SK-MEL-5 (cell line): ENCODE measurements around the gene COQ8B. TPM values are rescaled to one million over a fixed set of nuclear protein-coding genes. Genes with fewer than 3 reads are reported as not detected.

ENCODE experiments used
- DNase-seq: peaks from one replicate; pipeline ENCODE4 v3.0.0-alpha.2; 2016; ENCODE audit warnings: low read depth, low spot score
- in situ Hi-C: cut with HindIII; loops from 2 replicates; pipeline ENCODE4 v1.10.0; 2016; ENCODE audit warnings: low sequenced_read_pairs, high pct_unique_total_duplicates, low pct_unique_long_range_greater_than_20kb
- total RNA-seq: library from RNA; depleted of rRNA; stranded (reverse); fragments of >200 nt; shearing (Covaris generic); gene quantifications from 2 replicates; pipeline ENCODE4 v1.2.3, GENCODE V29; 2014

Gene COQ8B
- total RNA-seq, 1 experiment from 2014 or later, result 16.1 TPM

DNA sequence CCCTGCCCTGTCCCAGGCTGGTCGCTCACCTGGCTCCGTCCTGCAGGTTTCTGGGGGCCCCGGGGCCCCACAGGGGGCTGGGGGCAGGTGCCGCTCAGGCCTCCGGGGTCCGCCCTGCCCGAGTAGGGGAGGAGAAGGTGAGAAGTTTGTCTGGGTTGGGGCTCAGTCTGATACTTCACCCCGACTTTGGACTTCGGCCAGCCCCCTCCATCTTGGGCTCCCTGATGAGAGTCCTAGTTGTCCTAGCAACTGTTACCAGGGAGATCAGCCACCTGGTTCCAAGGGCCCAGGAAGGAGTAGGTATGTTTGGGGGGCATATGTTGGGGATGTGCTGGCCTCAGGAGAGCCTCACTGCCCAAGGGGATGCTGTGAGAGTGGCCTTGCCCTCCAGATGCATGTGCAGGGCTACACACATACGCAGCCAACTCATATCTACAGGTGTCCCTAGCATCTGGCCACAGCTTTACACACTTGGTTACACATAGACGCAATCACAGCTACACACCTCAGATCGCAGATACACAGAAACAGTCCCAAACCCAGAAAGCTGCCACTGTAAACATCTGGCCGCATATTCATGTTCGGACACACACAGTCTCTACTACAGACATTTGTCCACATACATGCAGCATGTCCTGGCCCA lies 29.7 kb downstream of the COQ8B start:
- in situ Hi-C loops, result no loop called here
- DNase-seq, result no peak

DNA sequence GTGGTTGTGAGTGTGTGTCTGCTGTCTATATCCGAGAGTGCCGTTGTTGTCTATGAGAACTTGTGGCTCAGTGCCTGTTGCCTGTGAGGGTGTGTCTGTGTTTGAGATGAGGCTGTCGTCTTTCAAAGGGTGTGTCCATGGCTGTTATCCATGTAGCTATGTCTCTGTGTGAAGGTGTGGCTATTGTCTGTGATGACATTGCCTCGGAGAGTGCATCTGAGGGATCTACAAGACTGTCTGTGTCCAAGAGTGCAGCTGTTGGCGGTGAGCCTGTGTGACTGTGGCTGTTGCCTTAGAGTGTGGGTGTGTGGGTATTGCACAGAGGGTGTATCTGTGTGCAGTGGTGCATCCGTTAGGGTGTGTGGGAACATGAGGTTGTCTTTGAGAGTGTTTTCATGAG lies 31.1 kb downstream of the COQ8B start:
- in situ Hi-C loops, result no loop called here
- no peak for DNase-seq

- in situ Hi-C loops, result no loop called here
- DNase-seq, result no peak
Observed at GRCh38 chr19:40685016-40685526, 31.6 kb downstream of the COQ8B start.

GRCh38 chr19:40684280-40684679 lies 32.4 kb downstream of the COQ8B start:
- in situ Hi-C loops, result no loop called here
- DNase-seq, result no peak

DNA sequence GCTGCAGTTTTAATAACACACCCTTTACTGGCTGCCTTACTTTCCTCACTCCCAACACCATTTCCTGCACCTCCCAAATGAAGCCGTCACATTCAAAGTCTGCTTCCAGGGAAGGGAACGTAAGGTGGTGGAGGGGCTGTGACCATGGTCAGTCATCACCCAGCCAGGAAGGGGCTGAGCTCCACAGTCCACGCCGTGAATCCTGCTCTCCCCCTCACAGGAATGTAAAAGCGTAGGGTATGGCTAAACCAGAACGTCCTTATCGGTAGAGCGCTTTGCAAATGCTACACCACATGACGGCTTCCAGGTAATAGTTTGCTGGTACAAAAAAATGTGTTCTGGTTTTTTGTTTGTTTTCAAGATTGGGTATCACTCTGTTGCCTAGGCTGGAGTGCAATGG lies 33.2 kb downstream of the COQ8B start:
- in situ Hi-C loops, result no loop called here
- DNase-seq, result no peak

DNA sequence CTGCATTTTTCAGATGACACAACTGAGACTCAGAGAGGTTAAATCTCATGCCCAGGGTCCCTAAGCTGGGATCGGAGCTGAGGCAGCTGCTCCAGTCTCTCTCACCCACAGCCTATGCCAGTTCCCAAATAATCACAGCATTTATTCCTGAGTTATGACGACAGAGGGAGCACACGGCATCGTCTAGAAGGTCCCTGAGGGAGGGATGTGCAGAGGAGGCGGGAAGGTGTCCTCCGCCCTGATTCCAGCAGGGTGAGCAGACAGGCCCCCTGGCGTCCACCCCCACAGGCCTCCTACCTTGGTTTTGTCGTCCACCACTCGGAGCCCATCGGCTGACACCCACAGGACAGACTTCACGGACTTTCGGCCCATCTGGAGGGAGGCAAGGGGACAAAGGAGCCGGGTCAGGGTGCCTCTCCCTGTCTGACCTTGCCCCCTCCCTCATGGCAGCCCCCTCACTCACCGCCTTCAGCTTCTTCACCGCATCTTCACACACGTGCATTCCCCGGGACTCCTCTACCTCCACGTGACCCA lies 34.2 kb downstream of the COQ8B start:
- in situ Hi-C loops, result no loop called here
- DNase-seq, result peak; percentile 53

DNA sequence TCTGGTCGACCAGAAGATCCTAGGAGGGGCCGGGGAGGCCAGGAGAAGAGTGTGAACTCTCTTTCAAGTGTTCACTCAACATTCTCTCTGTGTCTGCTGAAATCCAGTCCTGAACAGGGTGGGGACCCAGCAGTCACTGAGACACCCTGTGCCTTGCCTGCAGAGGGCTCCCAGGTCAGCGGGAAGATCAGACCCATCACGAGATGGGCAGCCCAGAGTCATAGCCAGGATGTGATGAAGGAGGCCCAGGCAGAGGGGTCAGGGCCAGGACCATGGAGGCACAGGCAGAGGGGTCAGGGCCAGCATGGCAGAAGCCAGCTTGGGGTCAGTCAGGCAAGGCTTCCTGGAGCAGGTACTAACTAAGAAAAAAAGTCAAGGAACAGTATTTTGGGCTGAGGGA lies 35.6 kb downstream of the COQ8B start:
- in situ Hi-C loops, result no loop called here
- no peak for DNase-seq

GRCh38 chr19:40677156-40677555 lies 39.5 kb downstream of the COQ8B start:
- in situ Hi-C loops, result no loop called here
- DNase-seq, result no peak

- DNase-seq, result no peak
- in situ Hi-C loops, result no loop called here
Observed at GRCh38 chr19:40674291-40674690, 42.4 kb downstream of the COQ8B start.

GRCh38 chr19:40673397-40673796 lies 43.3 kb downstream of the COQ8B start:
- in situ Hi-C loops, result no loop called here
- no peak for DNase-seq

DNA sequence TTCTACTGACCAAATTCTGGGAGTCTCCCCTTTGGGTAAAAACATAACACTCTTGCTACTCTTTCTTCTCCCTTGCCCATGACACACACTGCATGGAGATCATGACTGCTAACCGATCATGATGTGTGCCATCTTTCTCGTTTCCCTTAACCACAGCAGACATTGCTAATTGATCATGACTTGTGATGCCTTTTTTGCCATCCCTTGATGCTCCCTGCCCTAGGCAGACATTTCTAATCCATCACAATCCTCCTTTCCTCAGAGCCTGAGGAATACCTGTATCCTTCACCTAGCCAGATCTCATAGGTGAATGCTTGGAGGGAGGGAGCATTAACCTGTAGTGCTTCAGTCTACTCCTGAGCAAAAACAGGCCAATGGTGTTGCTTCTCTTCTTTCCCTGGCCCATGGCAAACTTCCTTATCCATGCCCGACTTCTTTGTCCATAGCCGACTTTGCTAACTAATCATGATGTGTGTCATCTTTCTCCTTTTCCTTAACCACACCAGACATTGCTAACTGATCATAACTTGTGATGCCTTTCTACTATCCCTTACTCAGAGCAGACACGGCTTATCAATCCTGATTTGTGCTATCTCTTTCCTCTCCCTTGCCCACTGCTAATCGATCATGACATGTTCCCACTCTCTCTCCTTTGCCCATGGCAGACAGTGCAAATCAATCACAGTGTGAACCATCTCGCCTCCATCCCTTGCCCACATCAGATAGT lies 44.0 kb downstream of the COQ8B start:
- in situ Hi-C loops, result no loop called here
- no peak for DNase-seq

GRCh38 chr19:40672038-40672437 lies 44.6 kb downstream of the COQ8B start:
- in situ Hi-C loops, result no loop called here

GRCh38 chr19:40671404-40671803 lies 45.3 kb downstream of the COQ8B start:
- in situ Hi-C loops, result no loop called here
- DNase-seq, result no peak

More at GRCh38 chr19:40672038-40672437, 44.6 kb downstream of the COQ8B start:
- no peak for DNase-seq

DNA sequence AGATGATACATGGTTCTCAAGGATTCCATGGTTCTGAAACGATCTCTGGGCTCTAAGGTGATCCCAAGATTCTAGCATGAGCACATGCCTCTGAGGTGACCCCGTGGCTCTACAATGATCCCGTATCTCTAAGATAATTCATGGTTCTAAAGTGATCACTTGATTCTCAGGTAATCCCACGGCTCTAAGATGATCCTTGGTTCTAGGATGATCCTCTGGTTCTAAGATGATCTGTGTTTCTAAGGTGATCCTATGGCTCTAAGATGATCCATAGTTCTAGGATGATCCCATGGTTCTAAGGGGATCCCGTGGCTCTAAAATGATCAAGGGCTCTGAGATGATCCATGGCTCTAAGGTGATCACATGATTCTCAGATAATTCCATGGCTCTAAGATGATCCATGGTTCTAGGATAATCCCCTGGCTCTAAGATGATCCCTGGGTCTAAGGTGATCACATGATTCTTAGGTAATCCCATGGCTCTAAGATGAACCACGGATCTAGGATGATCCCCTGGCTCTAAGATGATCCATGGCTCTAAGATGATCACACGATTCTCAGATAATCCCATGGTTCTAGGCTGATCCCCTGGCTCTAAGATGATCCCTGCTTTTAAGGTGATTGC lies 47.6 kb downstream of the COQ8B start:
- in situ Hi-C loops, result no loop called here
- DNase-seq, result no peak

DNA sequence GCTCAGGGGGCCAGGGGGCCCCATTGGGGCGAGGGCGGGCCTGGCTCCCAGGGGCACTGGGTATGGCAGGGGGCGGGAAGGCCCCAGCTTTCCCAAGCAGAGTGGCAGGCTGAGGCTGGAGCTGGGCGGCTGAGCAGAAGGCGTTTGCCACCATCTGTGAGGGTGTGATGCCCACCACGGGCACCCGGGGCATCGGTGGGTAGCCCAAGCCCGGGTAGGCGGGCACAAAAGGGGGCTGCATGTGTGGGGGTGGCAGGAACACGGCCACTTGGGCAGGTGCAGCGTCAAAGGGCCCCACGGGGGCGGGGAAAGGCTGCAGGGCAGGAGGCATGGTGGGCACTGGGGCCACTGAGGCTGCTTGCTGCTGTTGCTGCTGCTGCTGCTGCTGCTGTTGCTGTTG lies 49.1 kb downstream of the COQ8B start:
- in situ Hi-C loops, result no loop called here
- no peak for DNase-seq

DNA sequence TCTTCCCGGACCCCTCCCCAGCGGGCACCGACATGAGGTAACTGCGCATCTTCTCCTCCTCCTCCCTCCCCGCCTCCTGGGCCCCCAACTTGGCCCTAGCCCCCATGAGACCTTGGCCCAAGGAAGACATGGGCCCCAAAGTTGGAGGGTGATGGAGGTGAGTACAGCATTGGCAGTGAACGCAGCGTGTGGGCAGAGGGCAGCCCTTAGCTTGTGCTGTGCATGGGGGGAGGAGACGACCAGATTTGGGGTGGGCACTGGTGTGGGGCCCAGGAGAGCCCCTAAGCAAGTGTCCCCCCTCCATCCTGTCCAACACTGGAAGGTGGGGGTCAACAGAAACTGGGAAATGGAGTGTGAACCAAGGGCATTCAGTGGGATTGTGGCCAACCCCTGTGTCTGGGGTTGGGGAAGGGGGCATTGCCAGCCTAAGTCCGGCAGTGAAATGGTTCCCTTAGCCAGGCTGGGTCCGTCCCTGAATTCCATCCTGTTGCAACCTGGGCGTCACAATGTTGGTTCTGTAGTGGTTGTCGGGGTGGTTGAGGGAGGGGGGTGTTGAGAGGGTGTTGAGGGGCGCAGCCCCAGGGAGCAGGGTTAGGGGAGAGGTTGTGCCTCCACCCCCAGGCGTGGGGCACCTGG lies 49.8 kb downstream of the COQ8B start:
- in situ Hi-C loops, result no loop called here
- DNase-seq, result no peak

- no peak for DNase-seq
- in situ Hi-C loops, result no loop called here
Observed at GRCh38 chr19:40663695-40664692, 52.7 kb downstream of the COQ8B start.
